NCI-H1436 treated with DMSO at 0.1 percent for 48 hours (cell line): ENCODE results near the gene TXNL1.

Source experiments
- DNase-seq: peaks from one replicate; lab custom pipeline; 2025; lab: John Stamatoyannopoulos, UW

TXNL1 gene

GRCh38 chr18:56569416-56569815 lies 69.0 kb downstream of the TXNL1 start:
- DNase-seq = no peak

GRCh38 chr18:56568986-56569385 lies 69.4 kb downstream of the TXNL1 start:
- no peak for DNase-seq

- DNase-seq = no peak
Observed at GRCh38 chr18:56565551-56566345, 72.6 kb downstream of the TXNL1 start.

- no peak for DNase-seq
Observed at GRCh38 chr18:56565046-56565445, 73.3 kb downstream of the TXNL1 start.

- DNase-seq = no peak
Observed at GRCh38 chr18:56563568-56563967, 74.8 kb downstream of the TXNL1 start.

GRCh38 chr18:56562479-56562878 lies 75.9 kb downstream of the TXNL1 start:
- DNase-seq = no peak

- DNase-seq = no peak
Observed at GRCh38 chr18:56560992-56561391, 77.4 kb downstream of the TXNL1 start.

GRCh38 chr18:56559044-56559443 lies 79.3 kb downstream of the TXNL1 start:
- DNase-seq = no peak

- DNase-seq = no peak
Observed at GRCh38 chr18:56556907-56557306, 81.5 kb downstream of the TXNL1 start.

- no peak for DNase-seq
Observed at GRCh38 chr18:56550121-56550520, 88.3 kb downstream of the TXNL1 start.
